Transverse colon (tissue), 4 donors: ENCODE data around the gene TFB2M. TPM values are rescaled to one million over a fixed set of nuclear protein-coding genes. Genes with fewer than 3 reads are reported as not detected.

ENCODE experiments used
- DNase-seq: peaks from one replicate; pipeline ENCODE4 v3.0.0-alpha.2; 2019
- H3K27ac ChIP-seq, 4 donors: fragments of 200-600 bp; sonication (generic); 2 replicates each; pipeline ENCODE4 v1.5.1; 2016 to 2018; ENCODE audit warnings: inconsistent platforms in 4 of 4
- H3K27me3 ChIP-seq: fragments of 200-600 bp; sonication (generic); 2 replicates; pipeline ENCODE4 v1.5.1; 2017; ENCODE audit warnings: inconsistent platforms
- H3K36me3 ChIP-seq, 4 donors: fragments of 200-600 bp; sonication (generic); 2 replicates each; pipeline ENCODE4 v1.5.1; 2017 to 2019; ENCODE audit warnings: inconsistent platforms in 4 of 4
- H3K4me1 ChIP-seq, 4 donors: fragments of 200-600 bp; sonication (generic); 2 replicates each; pipeline ENCODE4 v1.5.1; 2017 to 2020; ENCODE audit warnings: inconsistent platforms in 4 of 4
- H3K4me3 ChIP-seq, 4 donors: fragments of 200-600 bp; sonication (generic); 1 replicate in 1 of 4; 2 replicates in 3 of 4; pipeline versions ENCODE4 v1.5.1 to v1.6.1; 2017 to 2019; ENCODE audit warnings: inconsistent platforms in 4 of 4
- H3K9me3 ChIP-seq, 2 donors: fragments of 200-600 bp; sonication (generic); 2 replicates each; pipeline ENCODE4 v1.5.1; 2017 to 2019; ENCODE audit warnings: inconsistent platforms in 2 of 2
- EP300 ChIP-seq: sonication (generic); formaldehyde crosslinking; IDR thresholded peaks from one replicate; pipeline ENCODE4 v1.6.1; 2017; ENCODE audit warnings: antibody characterized with exemption, low read depth
- POLR2A ChIP-seq: fragments of 450-650 bp; IDR thresholded peaks from one replicate; pipeline ENCODE4 v1.6.1; 2016; ENCODE audit warnings: antibody characterized with exemption, mild to moderate bottlenecking, moderate library complexity
- POLR2AphosphoS5 ChIP-seq, 3 donors: sonication (generic); formaldehyde crosslinking; IDR thresholded peaks; one replicate each; pipeline ENCODE4 v1.6.1; 2016; ENCODE audit warnings: antibody characterized with exemption in 3 of 3
- WGBS, 2 donors: methylation state at CpG; one replicate each; pipeline ENCODE4 v1.1.5; 2018; ENCODE audit warnings: low coverage in 1 of 2; 5-methylcytosine and 5-hydroxymethylcytosine counted together
- in situ Hi-C, 4 donors: fragments of 200-750 bp; cut with MboI; loops; one replicate each; pipeline versions ENCODE4 v1.15.0 to v1.15.1; 2017; ENCODE audit warnings: low sequenced_read_pairs in 3 of 4, low pct_ligation_motif_present in 1 of 4, low pct_unique_long_range_greater_than_20kb in 1 of 4
- intact Hi-C: fragments of 100-400 bp; cut with DNase I; formaldehyde crosslinking; loops from one replicate; pipeline ENCODE4 v1.15.1; 2023; ENCODE audit warnings: low total_unique reads
- total RNA-seq, 4 donors: library from RNA; depleted of rRNA; stranded (reverse); fragments of >200 nt; gene quantifications; one replicate each; pipeline ENCODE4 v1.1.0, GENCODE V29; 2016
- TF ChIP-seq, protein P1 (sequence below), 5 experiments: fragments of 200-600 bp in 3 of 5; fragments of 450-650 bp in 2 of 5; sonication (generic) in 3 of 5; IDR thresholded peaks; 1 replicate in 2 of 5; 2 replicates in 3 of 5; pipeline ENCODE4 v1.5.1; 2016 to 2017; ENCODE audit warnings: antibody characterized with exemption in 5 of 5, inconsistent platforms in 3 of 5, mild to moderate bottlenecking in 2 of 5, moderate library complexity in 1 of 5

TFB2M gene
- total RNA-seq, 4 donors from 2014 or later: 0.40 to 12.7 (median 5.5) TPM

DNA sequence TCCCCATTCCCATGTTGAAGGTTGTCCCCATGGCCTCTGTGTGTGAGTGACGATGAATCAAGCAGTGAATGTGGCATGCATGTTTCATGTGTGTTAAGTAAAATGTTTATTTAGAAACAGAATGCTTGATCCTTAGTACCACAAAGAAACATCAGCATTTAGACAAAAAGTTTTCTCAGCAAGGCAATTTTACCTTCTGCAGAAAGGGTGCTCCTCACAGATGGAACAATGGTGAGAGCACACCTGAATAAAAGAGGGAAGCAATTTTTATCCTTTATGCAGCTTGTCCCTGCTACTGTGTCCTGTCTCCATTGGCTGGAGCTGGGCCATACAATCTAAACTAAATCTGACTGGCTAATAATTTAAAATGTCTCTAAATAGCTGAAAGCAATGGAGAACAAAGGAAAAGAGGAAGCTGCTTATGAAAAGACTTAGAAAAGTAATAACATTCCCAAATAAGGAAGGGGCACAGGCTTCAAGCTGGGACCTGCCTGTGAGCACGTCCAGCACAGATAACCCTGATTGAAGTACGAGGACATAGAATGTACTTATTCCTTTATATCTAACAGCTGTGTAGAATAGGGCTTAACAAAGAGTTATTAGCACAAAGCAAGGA, 50.6 kb downstream of the TFB2M start:
- H3K27me3 ChIP-seq: no peaks in the 10 kb centered on the region
- TF ChIP-seq POLR2A (no peak), POLR2AphosphoS5 (IDR thresholded peaks at IDR 0.05) (no peak), EP300 (no peak)
- TF ChIP-seq, protein P1, sequence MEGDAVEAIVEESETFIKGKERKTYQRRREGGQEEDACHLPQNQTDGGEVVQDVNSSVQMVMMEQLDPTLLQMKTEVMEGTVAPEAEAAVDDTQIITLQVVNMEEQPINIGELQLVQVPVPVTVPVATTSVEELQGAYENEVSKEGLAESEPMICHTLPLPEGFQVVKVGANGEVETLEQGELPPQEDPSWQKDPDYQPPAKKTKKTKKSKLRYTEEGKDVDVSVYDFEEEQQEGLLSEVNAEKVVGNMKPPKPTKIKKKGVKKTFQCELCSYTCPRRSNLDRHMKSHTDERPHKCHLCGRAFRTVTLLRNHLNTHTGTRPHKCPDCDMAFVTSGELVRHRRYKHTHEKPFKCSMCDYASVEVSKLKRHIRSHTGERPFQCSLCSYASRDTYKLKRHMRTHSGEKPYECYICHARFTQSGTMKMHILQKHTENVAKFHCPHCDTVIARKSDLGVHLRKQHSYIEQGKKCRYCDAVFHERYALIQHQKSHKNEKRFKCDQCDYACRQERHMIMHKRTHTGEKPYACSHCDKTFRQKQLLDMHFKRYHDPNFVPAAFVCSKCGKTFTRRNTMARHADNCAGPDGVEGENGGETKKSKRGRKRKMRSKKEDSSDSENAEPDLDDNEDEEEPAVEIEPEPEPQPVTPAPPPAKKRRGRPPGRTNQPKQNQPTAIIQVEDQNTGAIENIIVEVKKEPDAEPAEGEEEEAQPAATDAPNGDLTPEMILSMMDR (IDR thresholded peaks at IDR 0.05): no peak
- H3K4me3 ChIP-seq: no peak overlapping the region
- 80 to 82% methylated on average over 3 of the region's 3 CpGs for WGBS, 2 donors
- no peaks in the 10 kb centered on the region for H3K36me3 ChIP-seq
- no peak for DNase-seq
- H3K4me1 ChIP-seq: no peaks in the 10 kb centered on the region
- H3K9me3 ChIP-seq: peaks cover 26 to 27% of the 10 kb centered on the region in 2 donors
- in situ Hi-C loops: no loop called here
- intact Hi-C loops: loop anchor here (2.0 kb wide), 1 partner anchor 13 kb away; no protein-coding TSS in a partner anchor
- no peak overlapping the region for H3K27ac ChIP-seq

DNA sequence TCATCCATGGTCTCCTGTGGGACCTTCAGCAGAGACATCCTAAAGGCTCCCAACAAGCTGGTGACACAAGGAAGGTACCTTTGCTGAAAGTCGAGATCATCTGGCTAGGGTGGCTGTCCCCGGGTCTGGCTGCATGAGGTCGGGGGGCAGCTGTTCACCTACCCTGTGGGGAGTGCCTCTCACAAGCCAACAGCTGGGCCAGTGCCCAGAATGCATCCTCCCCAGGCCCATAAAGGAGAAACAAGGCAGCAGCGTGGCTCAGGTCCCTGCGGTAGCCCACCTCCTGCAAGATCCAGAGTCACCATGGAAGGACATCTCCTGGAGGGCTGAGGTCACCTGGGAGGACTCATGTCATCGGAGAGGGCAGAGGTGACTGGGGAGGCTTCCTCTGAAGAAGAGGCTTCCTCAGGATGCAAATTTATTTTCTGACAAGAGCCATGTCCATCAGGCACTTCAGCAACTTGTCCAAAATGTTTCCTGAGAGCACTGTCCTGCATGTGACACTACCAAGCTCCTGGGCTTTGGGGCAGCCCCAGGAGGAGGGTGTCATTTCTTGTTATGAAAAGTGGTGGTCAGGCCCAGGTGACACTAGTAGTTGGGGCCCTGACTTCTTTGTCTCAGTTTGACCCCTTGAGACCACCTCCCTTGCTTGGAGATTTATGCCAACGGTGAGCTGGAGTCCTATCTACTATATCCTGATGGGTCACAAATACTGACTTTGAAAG, 52.3 kb downstream of the TFB2M start:
- no peak overlapping the region for H3K4me3 ChIP-seq
- in situ Hi-C loops (no loop called here), intact Hi-C loops (loop anchor here (2.0 kb wide), 1 partner anchor 15 kb away; no protein-coding TSS in a partner anchor)
- H3K9me3 ChIP-seq: peaks cover 26 to 27% of the 10 kb centered on the region in 2 donors
- H3K27ac ChIP-seq: no peak overlapping the region
- no peaks in the 10 kb centered on the region for H3K36me3 ChIP-seq
- no peaks in the 10 kb centered on the region for H3K27me3 ChIP-seq
- DNase-seq: no peak
- 93% methylated on average over 7 of the region's 7 CpGs; no CpG with 5 or more reads in 1 of the 2 donors for WGBS, 2 donors
- H3K4me1 ChIP-seq: no peaks in the 10 kb centered on the region
- TF ChIP-seq, protein P1 (IDR thresholded peaks at IDR 0.05): no peak
- no peak for TF ChIP-seq POLR2A
- no peak for TF ChIP-seq EP300
- no peak for TF ChIP-seq POLR2AphosphoS5 (IDR thresholded peaks at IDR 0.05)

- no peak overlapping the region for H3K27ac ChIP-seq
- DNase-seq: no peak
- H3K36me3 ChIP-seq: no peaks in the 10 kb centered on the region
- WGBS, 2 donors: 100% methylated on average over 5 of the region's 5 CpGs; no CpG with 5 or more reads in 1 of the 2 donors
- H3K9me3 ChIP-seq: peaks cover 26 to 27% of the 10 kb centered on the region in 2 donors
- no peak for TF ChIP-seq POLR2A
- TF ChIP-seq EP300: no peak
- no peak for TF ChIP-seq POLR2AphosphoS5 (IDR thresholded peaks at IDR 0.05)
- TF ChIP-seq, protein P1 (IDR thresholded peaks at IDR 0.05): no peak
- peaks cover 0 to 1% (median 0%) of the 10 kb centered on the region in 4 donors for H3K4me1 ChIP-seq
- in situ Hi-C loops: no loop called here
- H3K27me3 ChIP-seq: no peaks in the 10 kb centered on the region
- intact Hi-C loops: no loop called here
- no peak overlapping the region for H3K4me3 ChIP-seq
Measured at GRCh38 chr1:246513041-246513440, 53.0 kb downstream of the TFB2M start.

DNA sequence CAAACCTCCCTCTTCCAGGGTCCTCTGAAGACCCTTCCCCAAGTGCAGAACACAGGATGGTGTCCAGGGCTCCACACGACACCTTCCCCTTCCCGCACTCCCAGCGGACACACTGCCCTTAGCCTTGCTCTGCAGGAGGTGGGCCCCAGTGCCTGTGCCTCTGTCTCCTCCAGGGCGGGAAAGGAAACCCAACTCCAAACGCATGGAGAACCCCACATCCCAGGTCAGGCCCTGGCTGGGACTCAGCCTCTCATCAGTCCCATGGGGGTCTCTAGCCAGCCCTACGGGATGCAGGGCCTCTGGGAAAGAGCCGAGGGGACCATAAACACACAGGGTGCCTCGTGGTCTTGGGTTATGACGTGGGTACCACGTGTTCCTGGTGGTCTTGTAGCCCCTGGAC, 53.4 kb downstream of the TFB2M start:
- Histone ChIP-seq H3K9me3 (peaks cover 26 to 27% of the 10 kb centered on the region in 2 donors), H3K4me3 (no peak overlapping the region), H3K36me3 (no peaks in the 10 kb centered on the region), H3K27ac (no peak overlapping the region), H3K4me1 (peaks cover 0 to 5% (median 1%) of the 10 kb centered on the region in 4 donors), H3K27me3 (no peaks in the 10 kb centered on the region)
- no peak for DNase-seq
- in situ Hi-C loops: no loop called here
- TF ChIP-seq POLR2AphosphoS5 (IDR thresholded peaks at IDR 0.05) (no peak), EP300 (no peak), POLR2A (no peak)
- TF ChIP-seq, protein P1 (IDR thresholded peaks at IDR 0.05): no peak
- intact Hi-C loops: no loop called here
- 89% methylated on average over 10 of the region's 10 CpGs; no CpG with 5 or more reads in 1 of the 2 donors for WGBS, 2 donors
